CD4-positive, alpha-beta T cell (primary cell): ENCODE measurements around the gene PDLIM1. TPM values are rescaled to one million over a fixed set of nuclear protein-coding genes. Genes with fewer than 3 reads are reported as not detected.

Source experiments
- ATAC-seq: fragments of 200-7000 bp; cut with Tn5 transposase; one replicate; pipeline ENCODE4 v1.10.0; 2022; ENCODE audit warnings: mild to moderate bottlenecking; ENCODE audit not compliant: poor library complexity
- CTCF ChIA-PET: fragments of 350-600 bp; sonication (Branson Sonifier 250); formaldehyde crosslinking; loops from one replicate; lab custom pipeline; 2021; ENCODE audit warnings: antibody characterized with exemption, inconsistent platforms; lab: Charles Lee
- POLR2A ChIA-PET: fragments of 350-600 bp; sonication (Branson Sonifier 250); formaldehyde crosslinking; loops from one replicate; lab custom pipeline; 2021; ENCODE audit warnings: antibody characterized with exemption, inconsistent platforms; lab: Charles Lee
- DNase-seq, 14 experiments: peaks; one replicate each; pipeline ENCODE4 v3.0.0-alpha.2; 2013 to 2020; ENCODE audit warnings: mixed read lengths in 2 of 14
- H3K27ac ChIP-seq, 2 donors: one replicate each; pipeline versions ENCODE4 v1.5.1 to v1.7.0; 2013; ENCODE audit warnings: low read length in 2 of 2, low read depth in 1 of 2, mild to moderate bottlenecking in 1 of 2
- H3K27me3 ChIP-seq, 2 experiments: 1 replicate in 1 of 2; 2 replicates in 1 of 2; pipeline versions ENCODE4 v1.6.1 to v1.7.0; 2013; ENCODE audit warnings: low read length in 2 of 2, control low read depth in 1 of 2, mild to moderate bottlenecking in 1 of 2, moderate library complexity in 1 of 2; ENCODE audit not compliant: insufficient read depth in 2 of 2, control insufficient read depth in 1 of 2
- H3K36me3 ChIP-seq: one replicate; pipeline ENCODE4 v1.6.1; 2013; ENCODE audit warnings: low read length, control low read depth; ENCODE audit not compliant: insufficient read depth
- H3K4me1 ChIP-seq: one replicate; pipeline ENCODE4 v1.6.1; 2013; ENCODE audit warnings: low read length, control low read depth; ENCODE audit not compliant: insufficient read depth
- H3K4me3 ChIP-seq: one replicate; pipeline ENCODE4 v1.5.1; 2013; ENCODE audit warnings: mild to moderate bottlenecking, low read length, moderate library complexity
- H3K9me3 ChIP-seq, 2 experiments: 1 replicate in 1 of 2; 2 replicates in 1 of 2; pipeline versions ENCODE4 v1.6.1 to v1.7.0; 2013; ENCODE audit warnings: low read length in 2 of 2, mild to moderate bottlenecking in 2 of 2, control low read depth in 1 of 2, moderate library complexity in 1 of 2; ENCODE audit not compliant: control insufficient read depth in 1 of 2, insufficient read depth in 1 of 2
- H3K27ac Mint-ChIP-seq: one replicate; pipeline ENCODE4 v1.8.0; 2020; ENCODE audit warnings: mixed read lengths
- H3K27me3 Mint-ChIP-seq: one replicate; pipeline ENCODE4 v1.8.0; 2021; ENCODE audit warnings: mixed read lengths
- H3K36me3 Mint-ChIP-seq: one replicate; pipeline ENCODE4 v1.8.0; 2021; ENCODE audit warnings: low read depth, mixed read lengths
- H3K4me1 Mint-ChIP-seq: one replicate; pipeline ENCODE4 v1.8.0; 2021; ENCODE audit warnings: low read depth, mixed read lengths
- H3K4me3 Mint-ChIP-seq: one replicate; pipeline ENCODE4 v1.8.0; 2020; ENCODE audit warnings: mild to moderate bottlenecking, mixed read lengths
- H3K9me3 Mint-ChIP-seq: one replicate; pipeline ENCODE4 v1.8.0; 2020; ENCODE audit warnings: mixed read lengths
- intact Hi-C, 2 experiments: fragments of 100-400 bp; cut with DNase I in 1 of 2; cut with micrococcal nuclease in 1 of 2; formaldehyde crosslinking; loops; one replicate each; pipeline versions ENCODE4 v1.15.1 to v1.9.0; 2023 to 2025; cut with DNase I, micrococcal nuclease
- total RNA-seq, 174 experiments: library from RNA in 2 of 174; stranded (reverse) in 2 of 174; gene quantifications; one replicate each; pipeline ENCODE4 v1.2.3 and lab custom pipeline; 2021 to 2026
- TF ChIP-seq, protein P1 (sequence below): fragments of 200-600 bp; IDR thresholded peaks from one replicate; pipeline ENCODE4 v1.8.0; 2022; ENCODE audit warnings: antibody characterized with exemption, mild to moderate bottlenecking

Gene PDLIM1
- total RNA-seq, 2 experiments from 2014 or later = 0.41 to 0.75 TPM

DNA sequence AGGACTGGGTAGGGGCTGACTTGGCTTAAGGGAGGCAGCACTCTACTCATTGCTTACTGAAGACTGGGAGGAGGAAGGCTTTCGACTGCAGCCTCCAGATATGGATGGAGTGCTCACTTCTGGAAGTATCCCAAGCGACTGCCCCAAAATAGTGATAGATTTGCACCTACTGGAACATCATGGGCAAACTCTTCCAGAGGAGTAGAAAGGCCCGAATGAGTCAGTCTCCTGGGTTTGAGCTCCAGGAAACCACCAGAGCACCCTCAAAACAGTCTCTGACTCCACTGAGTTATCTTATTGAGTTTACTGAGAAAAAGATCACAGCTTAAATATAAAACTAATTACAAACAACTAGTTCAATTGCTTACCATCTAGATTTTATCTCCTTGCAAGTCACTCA is 37.2 kb upstream of the PDLIM1 start:
- no peak overlapping the region for H3K4me3 Mint-ChIP-seq
- no peaks in the 10 kb centered on the region for H3K9me3 Mint-ChIP-seq
- Histone ChIP-seq H3K4me1 (no peaks in the 10 kb centered on the region), H3K36me3 (no peaks in the 10 kb centered on the region), H3K4me3 (no peak overlapping the region), H3K9me3 (no peaks in the 10 kb centered on the region), H3K27me3 (no peaks in the 10 kb centered on the region), H3K27ac (no peak overlapping the region)
- H3K27ac Mint-ChIP-seq = no peak overlapping the region
- intact Hi-C loops = no loop called here
- TF ChIP-seq, protein P1, sequence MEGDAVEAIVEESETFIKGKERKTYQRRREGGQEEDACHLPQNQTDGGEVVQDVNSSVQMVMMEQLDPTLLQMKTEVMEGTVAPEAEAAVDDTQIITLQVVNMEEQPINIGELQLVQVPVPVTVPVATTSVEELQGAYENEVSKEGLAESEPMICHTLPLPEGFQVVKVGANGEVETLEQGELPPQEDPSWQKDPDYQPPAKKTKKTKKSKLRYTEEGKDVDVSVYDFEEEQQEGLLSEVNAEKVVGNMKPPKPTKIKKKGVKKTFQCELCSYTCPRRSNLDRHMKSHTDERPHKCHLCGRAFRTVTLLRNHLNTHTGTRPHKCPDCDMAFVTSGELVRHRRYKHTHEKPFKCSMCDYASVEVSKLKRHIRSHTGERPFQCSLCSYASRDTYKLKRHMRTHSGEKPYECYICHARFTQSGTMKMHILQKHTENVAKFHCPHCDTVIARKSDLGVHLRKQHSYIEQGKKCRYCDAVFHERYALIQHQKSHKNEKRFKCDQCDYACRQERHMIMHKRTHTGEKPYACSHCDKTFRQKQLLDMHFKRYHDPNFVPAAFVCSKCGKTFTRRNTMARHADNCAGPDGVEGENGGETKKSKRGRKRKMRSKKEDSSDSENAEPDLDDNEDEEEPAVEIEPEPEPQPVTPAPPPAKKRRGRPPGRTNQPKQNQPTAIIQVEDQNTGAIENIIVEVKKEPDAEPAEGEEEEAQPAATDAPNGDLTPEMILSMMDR = no peak
- CTCF ChIA-PET = no interaction called here
- H3K36me3 Mint-ChIP-seq = no peaks in the 10 kb centered on the region
- ATAC-seq (no peak), DNase-seq (no peak)
- no peaks in the 10 kb centered on the region for H3K27me3 Mint-ChIP-seq
- POLR2A ChIA-PET = no interaction called here
- no peaks in the 10 kb centered on the region for H3K4me1 Mint-ChIP-seq

DNA sequence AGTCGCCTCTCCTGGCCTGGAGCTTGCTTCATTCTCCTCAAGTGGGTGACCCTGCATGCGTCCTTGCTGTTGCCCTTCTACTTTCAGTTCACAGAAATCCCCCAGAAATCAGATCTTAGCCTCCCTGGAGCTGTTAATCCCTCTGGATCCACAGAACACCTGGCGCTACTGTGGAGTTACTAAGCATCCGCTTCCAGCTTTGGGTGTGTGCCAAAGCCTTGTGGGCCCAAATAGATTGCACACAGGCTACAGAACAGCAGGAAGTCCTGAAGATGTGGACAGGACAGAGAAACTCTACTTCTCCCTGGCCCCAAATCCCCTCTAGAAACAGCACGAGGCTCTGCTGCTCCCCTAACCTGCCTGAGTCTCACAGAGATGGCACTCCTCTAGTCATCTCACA is 36.6 kb upstream of the PDLIM1 start:
- Mint-ChIP-seq H3K4me1 (no peaks in the 10 kb centered on the region), H3K4me3 (no peak overlapping the region), H3K27me3 (no peaks in the 10 kb centered on the region), H3K9me3 (no peaks in the 10 kb centered on the region), H3K36me3 (no peaks in the 10 kb centered on the region), H3K27ac (no peak overlapping the region)
- Histone ChIP-seq H3K36me3 (no peaks in the 10 kb centered on the region), H3K9me3 (no peaks in the 10 kb centered on the region), H3K4me3 (no peak overlapping the region), H3K27me3 (no peaks in the 10 kb centered on the region), H3K27ac (no peak overlapping the region), H3K4me1 (no peaks in the 10 kb centered on the region)
- ChIA-PET POLR2A (no interaction called here), CTCF (no interaction called here)
- DNase-seq = no peak
- no peak for ATAC-seq
- intact Hi-C loops = no loop called here
- TF ChIP-seq, protein P1 = no peak

DNA sequence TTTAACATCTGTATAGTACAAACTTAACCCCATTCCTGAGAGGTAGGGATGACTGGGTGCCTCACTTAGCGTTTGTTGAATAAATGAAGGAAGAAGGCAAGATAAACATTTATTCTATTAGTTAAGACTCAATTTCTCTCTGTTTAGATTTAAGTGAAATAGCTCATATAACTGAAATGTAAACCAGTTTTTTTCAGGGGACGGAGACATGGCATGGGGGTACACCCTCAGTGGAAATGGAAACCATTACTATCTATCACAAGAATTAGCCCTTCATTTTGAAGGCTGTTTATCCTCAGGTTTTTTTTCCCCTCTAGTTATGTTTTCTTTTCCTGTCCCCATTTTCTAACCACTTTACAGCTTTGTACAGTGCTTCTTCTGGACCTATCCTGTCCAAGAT is 35.6 kb upstream of the PDLIM1 start:
- CTCF ChIA-PET = no interaction called here

More for the DNA sequence above, 35.6 kb upstream of the PDLIM1 start:
- Mint-ChIP-seq H3K27me3 (no peaks in the 10 kb centered on the region), H3K27ac (no peak overlapping the region), H3K4me3 (no peak overlapping the region), H3K9me3 (no peaks in the 10 kb centered on the region), H3K36me3 (no peaks in the 10 kb centered on the region), H3K4me1 (no peaks in the 10 kb centered on the region)
- ATAC-seq (no peak), DNase-seq (no peak)
- no peak overlapping the region for H3K4me3 ChIP-seq
- no peaks in the 10 kb centered on the region for H3K4me1 ChIP-seq
- TF ChIP-seq, protein P1 = no peak
- intact Hi-C loops = no loop called here
- no peaks in the 10 kb centered on the region for H3K9me3 ChIP-seq
- no peaks in the 10 kb centered on the region for H3K36me3 ChIP-seq
- H3K27me3 ChIP-seq = no peaks in the 10 kb centered on the region
- no peak overlapping the region for H3K27ac ChIP-seq
- POLR2A ChIA-PET = no interaction called here
